Liver (tissue), 9 donors: ENCODE data around the gene RECK. TPM values are rescaled to one million over a fixed set of nuclear protein-coding genes. Genes with fewer than 3 reads are reported as not detected.

Experiments used
- DNase-seq: peaks from one replicate; pipeline ENCODE4 v3.0.0-alpha.2; 2017; ENCODE audit warnings: low spot score
- H3K27ac ChIP-seq, 2 donors: one replicate each; pipeline ENCODE4 v1.7.0; 2013; ENCODE audit warnings: inconsistent platforms in 2 of 2, low read length in 2 of 2, control low read depth in 1 of 2, low read depth in 1 of 2, mild to moderate bottlenecking in 1 of 2
- H3K27me3 ChIP-seq, 4 donors: one replicate each; pipeline versions ENCODE4 v1.6.1 to v1.7.0; 2013; ENCODE audit warnings: low read length in 3 of 4, inconsistent platforms in 1 of 4, mild to moderate bottlenecking in 1 of 4, moderate library complexity in 1 of 4; ENCODE audit not compliant: control insufficient read depth in 4 of 4, insufficient read depth in 4 of 4
- H3K36me3 ChIP-seq, 4 donors: one replicate each; pipeline versions ENCODE4 v1.6.1 to v1.7.0; 2013; ENCODE audit warnings: low read length in 3 of 4, mild to moderate bottlenecking in 3 of 4, low read depth in 1 of 4, moderate library complexity in 1 of 4; ENCODE audit not compliant: control insufficient read depth in 4 of 4, insufficient read depth in 3 of 4
- H3K4me1 ChIP-seq, 4 donors: one replicate each; pipeline versions ENCODE4 v1.6.1 to v1.7.0; 2013; ENCODE audit warnings: low read length in 3 of 4, mild to moderate bottlenecking in 3 of 4, moderate library complexity in 1 of 4; ENCODE audit not compliant: control insufficient read depth in 4 of 4, insufficient read depth in 4 of 4
- H3K4me3 ChIP-seq, 3 donors: one replicate each; pipeline versions ENCODE4 v1.6.1 to v1.7.0; 2013; ENCODE audit warnings: low read length in 3 of 3, control low read depth in 1 of 3, low read depth in 1 of 3, mild to moderate bottlenecking in 1 of 3
- H3K9ac ChIP-seq, 2 donors: one replicate each; pipeline ENCODE4 v1.7.0; 2013; ENCODE audit warnings: low read length in 2 of 2, mild to moderate bottlenecking in 2 of 2, moderate library complexity in 2 of 2, control low read depth in 1 of 2, low read depth in 1 of 2
- H3K9me3 ChIP-seq, 4 donors: one replicate each; pipeline versions ENCODE4 v1.6.1 to v1.7.0; 2013; ENCODE audit warnings: low read length in 3 of 4; ENCODE audit not compliant: control insufficient read depth in 4 of 4
- EGR1 ChIP-seq, 2 donors: IDR thresholded peaks; 2 replicates each; pipeline ENCODE4 v1.6.1; 2016 to 2018; ENCODE audit warnings: antibody characterized with exemption in 2 of 2, low read depth in 2 of 2
- FOXA1 ChIP-seq: IDR thresholded peaks from 2 replicates; pipeline ENCODE4 v1.6.1; 2016; ENCODE audit warnings: antibody characterized with exemption
- FOXA2 ChIP-seq: IDR thresholded peaks from 2 replicates; pipeline ENCODE4 v1.6.1; 2016; ENCODE audit warnings: antibody characterized with exemption
- GABPA ChIP-seq, 2 donors: IDR thresholded peaks in 1 of 2; conservative IDR thresholded peaks in 1 of 2; 2 replicates each; pipeline ENCODE4 v1.6.1; 2016; ENCODE audit warnings: antibody characterized with exemption in 2 of 2, mild to moderate bottlenecking in 1 of 2, moderate library complexity in 1 of 2
- HNF4A ChIP-seq, 2 donors: conservative IDR thresholded peaks; 2 replicates each; pipeline ENCODE4 v1.6.1; 2016; ENCODE audit warnings: antibody characterized with exemption in 2 of 2, mild to moderate bottlenecking in 2 of 2
- HNF4G ChIP-seq: IDR thresholded peaks from 2 replicates; pipeline ENCODE4 v1.6.1; 2016; ENCODE audit warnings: antibody characterized with exemption
- JUND ChIP-seq, 2 donors: IDR thresholded peaks; 2 replicates each; pipeline ENCODE4 v1.6.1; 2016; ENCODE audit warnings: antibody characterized with exemption in 2 of 2
- MAX ChIP-seq: IDR thresholded peaks from 2 replicates; pipeline ENCODE4 v1.6.1; 2016; ENCODE audit warnings: antibody characterized with exemption
- NR2F2 ChIP-seq: IDR thresholded peaks from 2 replicates; pipeline ENCODE4 v1.6.1; 2016; ENCODE audit warnings: antibody characterized with exemption
- RAD21 ChIP-seq, 2 donors: IDR thresholded peaks; 2 replicates each; pipeline ENCODE4 v1.6.1; 2016; ENCODE audit warnings: antibody characterized with exemption in 2 of 2, mild to moderate bottlenecking in 2 of 2
- RXRA ChIP-seq, 2 donors: IDR thresholded peaks; 2 replicates each; pipeline ENCODE4 v1.6.1; 2017 to 2018; ENCODE audit warnings: antibody characterized with exemption in 2 of 2, mild to moderate bottlenecking in 1 of 2
- SP1 ChIP-seq: IDR thresholded peaks from 2 replicates; pipeline ENCODE4 v1.6.1; 2018; ENCODE audit warnings: antibody characterized with exemption, mild to moderate bottlenecking
- TAF1 ChIP-seq: conservative IDR thresholded peaks from 2 replicates; pipeline ENCODE4 v1.6.1; 2016; ENCODE audit warnings: antibody characterized with exemption, mild to moderate bottlenecking
- YY1 ChIP-seq: IDR thresholded peaks from 2 replicates; pipeline ENCODE4 v1.6.1; 2016; ENCODE audit warnings: antibody characterized with exemption, mild to moderate bottlenecking
- WGBS: extraction: QIAGEN DNeasy Blood & Tissue Kit; methylation state at CpG from one replicate; pipeline ENCODE4 v1.1.7; 2013; 5-methylcytosine and 5-hydroxymethylcytosine counted together
- polyA plus RNA-seq, 2 donors: library from polyadenylated mRNA; stranded (reverse) in 1 of 2; unstranded in 1 of 2; fragments of 200-250 nt in 1 of 2; fragments of >200 nt in 1 of 2; fragmentation: Nextera tagmentation in 1 of 2; extraction: Ambion mirVana in 1 of 2; gene quantifications; one replicate each; pipeline versions ENCODE4 v1.2.1 to v1.2.3, GENCODE V29; 2013 to 2015
- total RNA-seq, 2 donors: library from RNA; depleted of rRNA; stranded (reverse); fragments of >200 nt; gene quantifications; one replicate each; pipeline ENCODE4 v1.2.3, GENCODE V29; 2014
- TF ChIP-seq, protein P1 (sequence below): IDR thresholded peaks from 2 replicates; pipeline ENCODE4 v1.6.1; 2016; ENCODE audit warnings: antibody characterized with exemption
- TF ChIP-seq, protein P2 (sequence below): IDR thresholded peaks from 2 replicates; pipeline ENCODE4 v1.6.1; 2016; ENCODE audit warnings: antibody characterized with exemption, mild to moderate bottlenecking
- TF ChIP-seq, protein P3 (sequence below): fragments of 150-350 bp; IDR thresholded peaks from 2 replicates; pipeline ENCODE4 v1.5.1; 2017; ENCODE audit warnings: improper control_type of control experiment, low read depth, low read length; ENCODE audit not compliant: missing input control
- donor health status: healthy.
- donor health status: healthy.
- donor health status: healthy.
- donor health status: healthy.
- donor health status: healthy.

The RECK gene
- total and polyA plus RNA-seq, 4 donors = 2.1 to 3.5 (median 2.3) TPM

DNA sequence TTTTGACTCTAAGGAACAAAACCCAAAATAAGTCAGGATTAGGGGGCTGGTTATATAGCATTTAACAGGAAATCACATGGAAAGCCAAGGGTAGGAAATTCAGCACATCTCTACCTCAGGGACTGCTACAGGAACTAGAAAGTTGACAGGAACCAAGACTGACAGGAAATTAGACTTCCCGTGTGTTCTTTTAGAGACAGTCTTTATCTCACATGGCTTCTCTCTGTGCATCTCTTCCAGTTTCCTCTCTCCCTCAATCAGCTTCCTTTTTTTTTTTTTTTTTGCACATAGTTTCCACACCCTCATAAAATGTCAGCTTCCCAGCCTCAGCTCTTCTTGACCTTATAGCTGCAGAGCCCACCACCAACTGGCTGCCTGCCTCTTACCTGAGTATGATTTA lies 4.8 kb downstream of the RECK start:
- no peak overlapping the region for H3K27ac ChIP-seq
- 70% methylated on average over 1 of the region's 1 CpG for whole genome bisulfite sequencing

DNA sequence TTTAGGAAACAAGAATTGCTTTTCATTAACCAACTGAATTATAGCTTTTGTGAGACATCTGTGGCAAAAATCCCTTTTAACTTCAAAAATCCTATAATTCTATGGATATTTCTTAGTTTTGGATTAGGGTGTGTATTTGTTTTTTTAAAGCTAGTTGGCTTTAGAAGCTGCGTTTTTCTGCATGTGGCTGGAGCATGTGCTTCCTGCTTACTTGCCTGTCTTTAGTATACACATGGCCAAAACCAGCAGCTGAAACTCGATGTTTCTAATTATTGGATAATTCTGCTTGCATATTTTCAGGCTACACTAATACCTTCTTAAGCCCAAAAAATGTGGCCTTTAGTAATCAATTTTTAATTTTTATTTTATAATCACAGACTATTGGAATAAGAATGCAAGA lies 8.9 kb downstream of the RECK start:
- no peak overlapping the region for H3K27ac ChIP-seq
- no peak overlapping the region for H3K4me3 ChIP-seq
- TF ChIP-seq NR2F2 (no peak), GABPA (IDR thresholded peaks at IDR 0.05 in 1 of 2, conservative IDR thresholded peaks at IDR 0.05 in 1 of 2) (no peak), FOXA1 (no peak), YY1 (no peak), TAF1 (no peak), RXRA (IDR thresholded peaks at IDR 0.05) (no peak), FOXA2 (no peak), HNF4A (conservative IDR thresholded peaks at IDR 0.05) (no peak)
- TF ChIP-seq, protein P1, sequence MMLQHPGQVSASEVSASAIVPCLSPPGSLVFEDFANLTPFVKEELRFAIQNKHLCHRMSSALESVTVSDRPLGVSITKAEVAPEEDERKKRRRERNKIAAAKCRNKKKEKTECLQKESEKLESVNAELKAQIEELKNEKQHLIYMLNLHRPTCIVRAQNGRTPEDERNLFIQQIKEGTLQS = no peak
- peaks cover 0 to 2% (median 0%) of the 10 kb centered on the region in 4 donors for H3K4me1 ChIP-seq
- H3K9me3 ChIP-seq = no peaks in the 10 kb centered on the region
- no peak overlapping the region for H3K9ac ChIP-seq
- no peak for DNase-seq
- 74% methylated on average over 2 of the region's 2 CpGs for WGBS
- H3K27me3 ChIP-seq = no peaks in the 10 kb centered on the region
- H3K36me3 ChIP-seq = no peaks in the 10 kb centered on the region

More for the DNA sequence above, 4.8 kb downstream of the RECK start:
- DNase-seq = no peak
- H3K9me3 ChIP-seq = no peaks in the 10 kb centered on the region
- no peak overlapping the region for H3K9ac ChIP-seq
- H3K27me3 ChIP-seq = no peaks in the 10 kb centered on the region
- H3K4me3 ChIP-seq = no peak overlapping the region
- TF ChIP-seq, protein P2, sequence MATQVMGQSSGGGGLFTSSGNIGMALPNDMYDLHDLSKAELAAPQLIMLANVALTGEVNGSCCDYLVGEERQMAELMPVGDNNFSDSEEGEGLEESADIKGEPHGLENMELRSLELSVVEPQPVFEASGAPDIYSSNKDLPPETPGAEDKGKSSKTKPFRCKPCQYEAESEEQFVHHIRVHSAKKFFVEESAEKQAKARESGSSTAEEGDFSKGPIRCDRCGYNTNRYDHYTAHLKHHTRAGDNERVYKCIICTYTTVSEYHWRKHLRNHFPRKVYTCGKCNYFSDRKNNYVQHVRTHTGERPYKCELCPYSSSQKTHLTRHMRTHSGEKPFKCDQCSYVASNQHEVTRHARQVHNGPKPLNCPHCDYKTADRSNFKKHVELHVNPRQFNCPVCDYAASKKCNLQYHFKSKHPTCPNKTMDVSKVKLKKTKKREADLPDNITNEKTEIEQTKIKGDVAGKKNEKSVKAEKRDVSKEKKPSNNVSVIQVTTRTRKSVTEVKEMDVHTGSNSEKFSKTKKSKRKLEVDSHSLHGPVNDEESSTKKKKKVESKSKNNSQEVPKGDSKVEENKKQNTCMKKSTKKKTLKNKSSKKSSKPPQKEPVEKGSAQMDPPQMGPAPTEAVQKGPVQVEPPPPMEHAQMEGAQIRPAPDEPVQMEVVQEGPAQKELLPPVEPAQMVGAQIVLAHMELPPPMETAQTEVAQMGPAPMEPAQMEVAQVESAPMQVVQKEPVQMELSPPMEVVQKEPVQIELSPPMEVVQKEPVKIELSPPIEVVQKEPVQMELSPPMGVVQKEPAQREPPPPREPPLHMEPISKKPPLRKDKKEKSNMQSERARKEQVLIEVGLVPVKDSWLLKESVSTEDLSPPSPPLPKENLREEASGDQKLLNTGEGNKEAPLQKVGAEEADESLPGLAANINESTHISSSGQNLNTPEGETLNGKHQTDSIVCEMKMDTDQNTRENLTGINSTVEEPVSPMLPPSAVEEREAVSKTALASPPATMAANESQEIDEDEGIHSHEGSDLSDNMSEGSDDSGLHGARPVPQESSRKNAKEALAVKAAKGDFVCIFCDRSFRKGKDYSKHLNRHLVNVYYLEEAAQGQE = no peak
- no peak for TF ChIP-seq HNF4A (conservative IDR thresholded peaks at IDR 0.05)
- TF ChIP-seq RXRA (IDR thresholded peaks at IDR 0.05) = no peak
- no peak for TF ChIP-seq EGR1 (IDR thresholded peaks at IDR 0.05; ENCODE audit: low read depth in 2 of 2)
- no peak for TF ChIP-seq SP1
- TF ChIP-seq MAX = no peak
- TF ChIP-seq HNF4G = no peak
- no peak for TF ChIP-seq FOXA2
- TF ChIP-seq, protein P3, sequence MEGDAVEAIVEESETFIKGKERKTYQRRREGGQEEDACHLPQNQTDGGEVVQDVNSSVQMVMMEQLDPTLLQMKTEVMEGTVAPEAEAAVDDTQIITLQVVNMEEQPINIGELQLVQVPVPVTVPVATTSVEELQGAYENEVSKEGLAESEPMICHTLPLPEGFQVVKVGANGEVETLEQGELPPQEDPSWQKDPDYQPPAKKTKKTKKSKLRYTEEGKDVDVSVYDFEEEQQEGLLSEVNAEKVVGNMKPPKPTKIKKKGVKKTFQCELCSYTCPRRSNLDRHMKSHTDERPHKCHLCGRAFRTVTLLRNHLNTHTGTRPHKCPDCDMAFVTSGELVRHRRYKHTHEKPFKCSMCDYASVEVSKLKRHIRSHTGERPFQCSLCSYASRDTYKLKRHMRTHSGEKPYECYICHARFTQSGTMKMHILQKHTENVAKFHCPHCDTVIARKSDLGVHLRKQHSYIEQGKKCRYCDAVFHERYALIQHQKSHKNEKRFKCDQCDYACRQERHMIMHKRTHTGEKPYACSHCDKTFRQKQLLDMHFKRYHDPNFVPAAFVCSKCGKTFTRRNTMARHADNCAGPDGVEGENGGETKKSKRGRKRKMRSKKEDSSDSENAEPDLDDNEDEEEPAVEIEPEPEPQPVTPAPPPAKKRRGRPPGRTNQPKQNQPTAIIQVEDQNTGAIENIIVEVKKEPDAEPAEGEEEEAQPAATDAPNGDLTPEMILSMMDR = no peak
- no peak for TF ChIP-seq YY1
- TF ChIP-seq TAF1 = no peak
- TF ChIP-seq RAD21 (IDR thresholded peaks at IDR 0.05) = no peak
- TF ChIP-seq JUND (IDR thresholded peaks at IDR 0.05) = no peak
- H3K4me1 ChIP-seq = peaks cover 0 to 10% (median 4%) of the 10 kb centered on the region in 4 donors
- no peaks in the 10 kb centered on the region for H3K36me3 ChIP-seq
